HG03460 (cell line): Measurements from ENCODE around the gene RTTN.

Experiments
- ATAC-seq: cut with Tn5 transposase; IDR thresholded peaks from one replicate; pipeline ENCODE4 v1.9.1; 2021; ENCODE audit not compliant: unreplicated experiment

RTTN gene

GRCh38 chr18:70086085-70086484, 119.4 kb downstream of the RTTN start:
- ATAC-seq: no peak

- no peak for ATAC-seq
Observed at GRCh38 chr18:70085641-70086040, 119.8 kb downstream of the RTTN start.

- no peak for ATAC-seq
Observed at GRCh38 chr18:70082430-70082829, 123.1 kb downstream of the RTTN start.

- ATAC-seq: no peak
Observed at GRCh38 chr18:70078106-70078505, 127.4 kb downstream of the RTTN start.

GRCh38 chr18:70075906-70076305, 129.6 kb downstream of the RTTN start:
- no peak for ATAC-seq

GRCh38 chr18:70074116-70074515, 131.4 kb downstream of the RTTN start:
- no peak for ATAC-seq

- no peak for ATAC-seq
Observed at GRCh38 chr18:70073432-70073831, 132.1 kb downstream of the RTTN start.

GRCh38 chr18:70072678-70073077, 132.8 kb downstream of the RTTN start:
- ATAC-seq: no peak

GRCh38 chr18:70069965-70070364, 135.5 kb downstream of the RTTN start:
- ATAC-seq: no peak

GRCh38 chr18:70069382-70069781, 136.1 kb downstream of the RTTN start:
- no peak for ATAC-seq

GRCh38 chr18:70068981-70069380, 136.5 kb downstream of the RTTN start:
- peak; percentile 78 for ATAC-seq

- no peak for ATAC-seq
Observed at GRCh38 chr18:70059684-70060083, 145.8 kb downstream of the RTTN start.

GRCh38 chr18:70058916-70059315, 146.6 kb downstream of the RTTN start:
- peak; percentile 98 for ATAC-seq

- ATAC-seq: no peak
Observed at GRCh38 chr18:70047931-70048603, 157.4 kb downstream of the RTTN start.

- ATAC-seq: no peak
Observed at GRCh38 chr18:70046796-70047195, 158.7 kb downstream of the RTTN start.

- ATAC-seq: no peak
Observed at GRCh38 chr18:70046207-70046606, 159.3 kb downstream of the RTTN start.

- ATAC-seq: no peak
Observed at GRCh38 chr18:70044632-70045031, 160.9 kb downstream of the RTTN start.

- no peak for ATAC-seq
Observed at GRCh38 chr18:70041459-70042050, 163.9 kb downstream of the RTTN start.

GRCh38 chr18:70039186-70039585, 166.3 kb downstream of the RTTN start:
- ATAC-seq: no peak

GRCh38 chr18:70037431-70038061, 167.9 kb downstream of the RTTN start:
- ATAC-seq: no peak

GRCh38 chr18:70036771-70037347, 168.6 kb downstream of the RTTN start:
- ATAC-seq: peak; percentile 99

- no peak for ATAC-seq
Observed at GRCh38 chr18:70036168-70036567, 169.3 kb downstream of the RTTN start.
